Fibroblast of lung (primary cell): Measurements from ENCODE around the gene C9.

Experiments used
- CTCF ChIP-seq, 2 donors: IDR thresholded peaks in 1 of 2; conservative IDR thresholded peaks in 1 of 2; 1 replicate in 1 of 2; 2 replicates in 1 of 2; pipeline ENCODE4 v1.5.1; 2011 to 2012; ENCODE audit warnings: low read length in 2 of 2, control low read depth in 1 of 2, inconsistent platforms in 1 of 2, low read depth in 1 of 2, mild to moderate bottlenecking in 1 of 2
- EZH2 ChIP-seq: IDR thresholded peaks from 2 replicates; pipeline ENCODE4 v1.5.1; 2012; ENCODE audit warnings: low read length, control low read depth, mild to moderate bottlenecking; ENCODE audit errors: missing control alignments

GRCh38 chr5:39371367-39371635, 7.0 kb upstream of the C9 start:
- no peak for TF ChIP-seq CTCF (conservative IDR thresholded peaks at IDR 0.05 in 1 of 2, IDR thresholded peaks at IDR 0.05 in 1 of 2; ENCODE audit: low read depth in 1 of 2, low read length in 2 of 2)
- TF ChIP-seq EZH2, result no peak
